Measurements from ENCODE around the gene KLHL29. TPM values are rescaled to one million over a fixed set of nuclear protein-coding genes. Genes with fewer than 3 reads are reported as not detected.

Gene KLHL29
- total RNA-seq, 2 donors from 2014 or later: 2.0 to 2.9 TPM

- no peak overlapping the region for H3K4me3 ChIP-seq
- no peak for DNase-seq
- no peak overlapping the region for H3K27ac ChIP-seq
- no peaks in the 10 kb centered on the region for H3K9me3 ChIP-seq
- no peak for TF ChIP-seq CTCF (IDR thresholded peaks at IDR 0.05)
- no peaks in the 10 kb centered on the region for H3K36me3 ChIP-seq
- H3K27me3 ChIP-seq: no peaks in the 10 kb centered on the region
- intact Hi-C loops (cut with DNase I): no loop called here
- H3K9ac ChIP-seq (ENCODE audit: low read depth in 2 of 2, low read length in 2 of 2): no peak overlapping the region
- H3K4me1 ChIP-seq: no peaks in the 10 kb centered on the region
Observed at GRCh38 chr2:23500836-23501235, 115.9 kb downstream of the KLHL29 start.

GRCh38 chr2:23502096-23502495 lies 117.1 kb downstream of the KLHL29 start:
- no peak overlapping the region for H3K9ac ChIP-seq (ENCODE audit: low read depth in 2 of 2, low read length in 2 of 2)
- H3K27ac ChIP-seq: no peak overlapping the region
- intact Hi-C loops (cut with DNase I): no loop called here
- TF ChIP-seq CTCF (IDR thresholded peaks at IDR 0.05): no peak
- no peaks in the 10 kb centered on the region for H3K4me1 ChIP-seq
- H3K9me3 ChIP-seq: no peaks in the 10 kb centered on the region
- no peak for DNase-seq
- no peaks in the 10 kb centered on the region for H3K27me3 ChIP-seq
- no peak overlapping the region for H3K4me3 ChIP-seq
- no peaks in the 10 kb centered on the region for H3K36me3 ChIP-seq

- no peak for TF ChIP-seq CTCF (IDR thresholded peaks at IDR 0.05)
- no peak for DNase-seq
- Histone ChIP-seq H3K9me3 (no peaks in the 10 kb centered on the region), H3K9ac (ENCODE audit: low read depth in 2 of 2, low read length in 2 of 2) (no peak overlapping the region), H3K4me3 (no peak overlapping the region), H3K27ac (no peak overlapping the region), H3K27me3 (no peaks in the 10 kb centered on the region), H3K4me1 (no peaks in the 10 kb centered on the region), H3K36me3 (no peaks in the 10 kb centered on the region)
- intact Hi-C loops (cut with DNase I): no loop called here
Observed at GRCh38 chr2:23503097-23503496, 118.1 kb downstream of the KLHL29 start.

GRCh38 chr2:23503682-23504081 lies 118.7 kb downstream of the KLHL29 start:
- no peaks in the 10 kb centered on the region for H3K27me3 ChIP-seq
- H3K9ac ChIP-seq (ENCODE audit: low read depth in 2 of 2, low read length in 2 of 2): no peak overlapping the region
- TF ChIP-seq CTCF (IDR thresholded peaks at IDR 0.05): no peak
- no peaks in the 10 kb centered on the region for H3K36me3 ChIP-seq
- no peak overlapping the region for H3K4me3 ChIP-seq
- no peak for DNase-seq
- H3K27ac ChIP-seq: no peak overlapping the region
- intact Hi-C loops (cut with DNase I): no loop called here
- H3K9me3 ChIP-seq: no peaks in the 10 kb centered on the region
- no peaks in the 10 kb centered on the region for H3K4me1 ChIP-seq

GRCh38 chr2:23504591-23504990 lies 119.6 kb downstream of the KLHL29 start:
- Histone ChIP-seq H3K27me3 (no peaks in the 10 kb centered on the region), H3K9me3 (no peaks in the 10 kb centered on the region), H3K9ac (ENCODE audit: low read depth in 2 of 2, low read length in 2 of 2) (no peak overlapping the region), H3K36me3 (no peaks in the 10 kb centered on the region), H3K27ac (no peak overlapping the region), H3K4me1 (no peaks in the 10 kb centered on the region), H3K4me3 (no peak overlapping the region)
- intact Hi-C loops (cut with DNase I): no loop called here
- DNase-seq: no peak
- no peak for TF ChIP-seq CTCF (IDR thresholded peaks at IDR 0.05)

Measured in colonic mucosa (tissue), 4 donors.